ENCODE measurements around the gene ZNF17. TPM values are rescaled to one million over a fixed set of nuclear protein-coding genes. Genes with fewer than 3 reads are reported as not detected.

The ZNF17 gene
- total and polyA plus RNA-seq, 3 experiments from 2014 or later: 6.5 to 17.0 (median 11.5) TPM

GRCh38 chr19:57398868-57399267 is 12.1 kb upstream of the ZNF17 start:
- H3K27ac Mint-ChIP-seq: no peak overlapping the region
- ChIA-PET CTCF (no interaction called here), POLR2A (no interaction called here)
- H3K36me3 Mint-ChIP-seq: peaks cover 54 to 87% (median 68%) of the 10 kb centered on the region in 3 donors
- Histone ChIP-seq H3K4me1 (ENCODE audit: insufficient read depth, low read length) (no peaks in the 10 kb centered on the region), H3K27me3 (ENCODE audit: insufficient read depth, low read length, poor library complexity, severe bottlenecking) (no peaks in the 10 kb centered on the region), H3K27ac (ENCODE audit: low read depth, low read length) (no peak overlapping the region), H3K36me3 (ENCODE audit: insufficient read depth, low read length) (peaks cover 30% of the 10 kb centered on the region), H3K4me3 (ENCODE audit: low read length) (no peak overlapping the region), H3K9me3 (ENCODE audit: low read length) (peaks cover 22% of the 10 kb centered on the region)
- no peak overlapping the region for H3K4me3 Mint-ChIP-seq
- peaks cover 8 to 60% (median 40%) of the 10 kb centered on the region in 5 donors for H3K9me3 Mint-ChIP-seq
- no peak for DNase-seq
- peaks cover 0 to 3% of the 10 kb centered on the region in 2 donors for H3K27me3 Mint-ChIP-seq
- peaks cover 12 to 19% (median 14%) of the 10 kb centered on the region in 3 donors for H3K4me1 Mint-ChIP-seq

GRCh38 chr19:57403737-57404563 is 7.0 kb upstream of the ZNF17 start:
- Mint-ChIP-seq H3K4me3 (no peak overlapping the region), H3K36me3 (peaks cover 11 to 36% (median 17%) of the 10 kb centered on the region in 3 donors), H3K4me1 (peaks cover 4 to 6% (median 5%) of the 10 kb centered on the region in 3 donors), H3K9me3 (peaks cover 0 to 17% (median 10%) of the 10 kb centered on the region in 5 donors), H3K27me3 (no peaks in the 10 kb centered on the region), H3K27ac (peak overlapping the region in 1 of 8 donors; percentile 90)
- ChIA-PET CTCF (interaction anchor here (1.2 kb wide), 1 partner anchor 15 kb away, joined by 3 read pairs; the partner anchor contains the start of gene ZNF548), POLR2A (no interaction called here)
- H3K36me3 ChIP-seq (ENCODE audit: insufficient read depth, low read length): peaks cover 4% of the 10 kb centered on the region
- H3K4me3 ChIP-seq (ENCODE audit: low read length): no peak overlapping the region
- peaks cover 11% of the 10 kb centered on the region for H3K9me3 ChIP-seq (ENCODE audit: low read length)
- H3K27me3 ChIP-seq (ENCODE audit: insufficient read depth, low read length, poor library complexity, severe bottlenecking): no peaks in the 10 kb centered on the region
- H3K4me1 ChIP-seq (ENCODE audit: insufficient read depth, low read length): no peaks in the 10 kb centered on the region
- H3K27ac ChIP-seq (ENCODE audit: low read depth, low read length): no peak overlapping the region
- no peak for DNase-seq

- CTCF ChIA-PET: interaction anchor here (0.8 kb wide), 1 partner anchor 227 kb away, joined by 3 read pairs; the partner anchor contains the start of gene ZNF211
- H3K4me3 Mint-ChIP-seq: peak overlapping the region in 1 of 7 donors; percentile 34
- POLR2A ChIA-PET: no interaction called here
- Histone ChIP-seq H3K9me3 (ENCODE audit: low read length) (no peaks in the 10 kb centered on the region), H3K4me3 (ENCODE audit: low read length) (no peak overlapping the region), H3K4me1 (ENCODE audit: insufficient read depth, low read length) (peaks cover 5% of the 10 kb centered on the region), H3K36me3 (ENCODE audit: insufficient read depth, low read length) (no peaks in the 10 kb centered on the region), H3K27ac (ENCODE audit: low read depth, low read length) (no peak overlapping the region), H3K27me3 (ENCODE audit: insufficient read depth, low read length, poor library complexity, severe bottlenecking) (no peaks in the 10 kb centered on the region)
- H3K9me3 Mint-ChIP-seq: no peaks in the 10 kb centered on the region
- H3K4me1 Mint-ChIP-seq: peaks cover 15 to 17% (median 17%) of the 10 kb centered on the region in 3 donors
- H3K27ac Mint-ChIP-seq: peak overlapping the region in 6 of 8 donors; percentile 14 to 94 (median 80)
- peak; percentile 44 to 80 (median 55) for DNase-seq
- H3K27me3 Mint-ChIP-seq: no peaks in the 10 kb centered on the region
- H3K36me3 Mint-ChIP-seq: peaks cover 2 to 12% (median 6%) of the 10 kb centered on the region in 3 donors
Measured at GRCh38 chr19:57406516-57407123, 4.3 kb upstream of the ZNF17 start.

GRCh38 chr19:57419439-57419838 is 8.5 kb downstream of the ZNF17 start:
- Mint-ChIP-seq H3K27me3 (no peaks in the 10 kb centered on the region), H3K4me3 (no peak overlapping the region), H3K27ac (no peak overlapping the region), H3K9me3 (peaks cover 19 to 80% (median 74%) of the 10 kb centered on the region in 5 donors), H3K36me3 (peaks cover 45 to 74% (median 71%) of the 10 kb centered on the region in 3 donors), H3K4me1 (peaks cover 7 to 16% (median 12%) of the 10 kb centered on the region in 3 donors)
- no peak for DNase-seq
- peaks cover 57% of the 10 kb centered on the region for H3K9me3 ChIP-seq (ENCODE audit: low read length)
- H3K27ac ChIP-seq (ENCODE audit: low read depth, low read length): no peak overlapping the region
- H3K4me1 ChIP-seq (ENCODE audit: insufficient read depth, low read length): no peaks in the 10 kb centered on the region
- ChIA-PET POLR2A (no interaction called here), CTCF (no interaction called here)
- H3K4me3 ChIP-seq (ENCODE audit: low read length): no peak overlapping the region
- H3K36me3 ChIP-seq (ENCODE audit: insufficient read depth, low read length): peaks cover 39% of the 10 kb centered on the region
- no peaks in the 10 kb centered on the region for H3K27me3 ChIP-seq (ENCODE audit: insufficient read depth, low read length, poor library complexity, severe bottlenecking)

- H3K27me3 Mint-ChIP-seq: no peaks in the 10 kb centered on the region
- no peaks in the 10 kb centered on the region for H3K27me3 ChIP-seq (ENCODE audit: insufficient read depth, low read length, poor library complexity, severe bottlenecking)
- H3K4me1 Mint-ChIP-seq: peaks cover 1 to 5% (median 2%) of the 10 kb centered on the region in 3 donors
- H3K4me3 ChIP-seq (ENCODE audit: low read length): no peak overlapping the region
- peaks cover 54% of the 10 kb centered on the region for H3K9me3 ChIP-seq (ENCODE audit: low read length)
- no peaks in the 10 kb centered on the region for H3K4me1 ChIP-seq (ENCODE audit: insufficient read depth, low read length)
- peaks cover 34 to 59% (median 55%) of the 10 kb centered on the region in 3 donors for H3K36me3 Mint-ChIP-seq
- H3K36me3 ChIP-seq (ENCODE audit: insufficient read depth, low read length): peaks cover 35% of the 10 kb centered on the region
- peaks cover 19 to 78% (median 74%) of the 10 kb centered on the region in 5 donors for H3K9me3 Mint-ChIP-seq
- ChIA-PET CTCF (no interaction called here), POLR2A (no interaction called here)
- H3K27ac ChIP-seq (ENCODE audit: low read depth, low read length): no peak overlapping the region
- no peak overlapping the region for H3K27ac Mint-ChIP-seq
- DNase-seq: no peak
- no peak overlapping the region for H3K4me3 Mint-ChIP-seq
Measured at GRCh38 chr19:57421037-57421436, 10.1 kb downstream of the ZNF17 start.

- H3K4me1 Mint-ChIP-seq: peaks cover 26 to 37% (median 34%) of the 10 kb centered on the region in 3 donors
- ChIA-PET CTCF (interaction anchor here (0.8 kb wide), 1 partner anchor 29 kb away, joined by 3 read pairs; no protein-coding TSS in a partner anchor), POLR2A (interaction anchor here (0.6 to 2.1 kb wide), 2 partner anchors 20 to 275 kb away, joined by 5 to 8 read pairs; partner anchors contain the start of gene ZNF154)
- H3K27me3 ChIP-seq (ENCODE audit: insufficient read depth, low read length, poor library complexity, severe bottlenecking): no peaks in the 10 kb centered on the region
- H3K4me1 ChIP-seq (ENCODE audit: insufficient read depth, low read length): peaks cover 15% of the 10 kb centered on the region
- H3K36me3 ChIP-seq (ENCODE audit: insufficient read depth, low read length): peaks cover 9% of the 10 kb centered on the region
- no peaks in the 10 kb centered on the region for H3K9me3 ChIP-seq (ENCODE audit: low read length)
- peak overlapping the region; percentile 67 for H3K4me3 ChIP-seq (ENCODE audit: low read length)
- H3K36me3 Mint-ChIP-seq: peaks cover 16 to 32% (median 18%) of the 10 kb centered on the region in 3 donors
- H3K9me3 Mint-ChIP-seq: peaks cover 0 to 25% (median 7%) of the 10 kb centered on the region in 5 donors
- no peak for DNase-seq
- no peak overlapping the region for H3K27ac ChIP-seq (ENCODE audit: low read depth, low read length)
- H3K27ac Mint-ChIP-seq: peak overlapping the region in 7 of 8 donors; percentile 38 to 99 (median 95)
- peak overlapping the region; percentile 89 to 99 (median 95) for H3K4me3 Mint-ChIP-seq
- no peaks in the 10 kb centered on the region for H3K27me3 Mint-ChIP-seq
Measured at GRCh38 chr19:57434386-57435061, 23.6 kb downstream of the ZNF17 start.

- Mint-ChIP-seq H3K36me3 (peaks cover 23 to 40% (median 24%) of the 10 kb centered on the region in 3 donors), H3K9me3 (peaks cover 0 to 33% (median 15%) of the 10 kb centered on the region in 5 donors), H3K27me3 (no peaks in the 10 kb centered on the region), H3K4me1 (peaks cover 32 to 44% (median 34%) of the 10 kb centered on the region in 3 donors), H3K4me3 (peak within 1 kb of the TSS; percentile 89 to 99 (median 95)), H3K27ac (peak within 1 kb of the TSS; percentile 67 to 99 (median 95))
- no peaks in the 10 kb centered on the region for H3K27me3 ChIP-seq (ENCODE audit: insufficient read depth, low read length, poor library complexity, severe bottlenecking)
- ChIA-PET CTCF (interaction anchor here (0.8 kb wide), 1 partner anchor 30 kb away, joined by 3 read pairs; no protein-coding TSS in a partner anchor), POLR2A (interaction anchor here (0.5 to 2.1 kb wide), 3 partner anchors 21 to 1174 kb away, joined by 3 to 8 read pairs (median 5); partner anchors contain the start of gene ZNF154)
- H3K36me3 ChIP-seq (ENCODE audit: insufficient read depth, low read length): peaks cover 9% of the 10 kb centered on the region
- DNase-seq: peak; percentile 93 to 99 (median 96)
- peak within 1 kb of the TSS; percentile 67 for H3K4me3 ChIP-seq (ENCODE audit: low read length)
- no peaks in the 10 kb centered on the region for H3K9me3 ChIP-seq (ENCODE audit: low read length)
- H3K27ac ChIP-seq (ENCODE audit: low read depth, low read length): peak within 1 kb of the TSS; percentile 69
- peaks cover 15% of the 10 kb centered on the region for H3K4me1 ChIP-seq (ENCODE audit: insufficient read depth, low read length)
Measured at GRCh38 chr19:57435062-57435978, 24.4 kb downstream of the ZNF17 start, which contains the start of gene ZNF749. Gene ZNF749, plus strand, starts transcription at chr19:57435325. Its CDS starts 254 bp downstream, at chr19:57435579.

All from CD8-positive, alpha-beta memory T cell (primary cell).